HepG2 (cell line): ENCODE data around the gene FNBP1L. TPM values are rescaled to one million over a fixed set of nuclear protein-coding genes. Genes with fewer than 3 reads are reported as not detected.

ENCODE experiments used
- ATAC-seq: fragments of 200-7000 bp; cut with Tn5 transposase; 3 replicates; pipeline ENCODE4 v1.9.1; 2020; ENCODE audit warnings: mild to moderate bottlenecking, moderate library complexity
- BruUV-seq: library from RNA; stranded (reverse); fragments of 400-500 nt; replicated peaks from 2 replicates; lab custom pipeline; 2021; lab: Mats Ljungman, UMichigan
- CTCF ChIA-PET: fragments of 300-600 bp; formaldehyde crosslinking; extraction: SDS; loops from one replicate; lab custom pipeline; 2021; ENCODE audit warnings: low total read pairs, inconsistent platforms, low intra/inter-chr PET ratio; lab: Yijun Ruan, JAX
- POLR2A ChIA-PET: fragments of 350-600 bp; sonication (Branson Sonifier 250); formaldehyde crosslinking; loops from one replicate; lab custom pipeline; 2020; ENCODE audit warnings: antibody characterized with exemption, inconsistent platforms; lab: Yijun Ruan, JAX
- DNase-seq: peaks from one replicate; pipeline ENCODE4 v3.0.0-alpha.2; 2015; ENCODE audit warnings: low spot score
- FAIRE-seq: peaks from 3 replicates; lab custom pipeline; 2011; peaks lifted over from hg19 to GRCh38; lab: Jason Lieb, UNC
- H2AFZ ChIP-seq: one replicate; pipeline ENCODE4 v1.6.1; 2011; ENCODE audit warnings: low read length, inconsistent platforms
- H3K27ac ChIP-seq: fragments of 300-600 bp; 3 replicates; pipeline ENCODE4 v1.8.0; 2011; ENCODE audit warnings: mixed run types, mild to moderate bottlenecking, mixed read lengths, low read length, inconsistent platforms; ENCODE audit not compliant: insufficient read depth; ENCODE audit errors: extremely low read length
- H3K27me3 ChIP-seq, 2 experiments: fragments of 200-600 bp in 1 of 2; 2 replicates in 1 of 2; 3 replicates in 1 of 2; pipeline versions ENCODE4 v1.6.0 to v1.8.0; 2011; ENCODE audit warnings: low read length in 2 of 2, mild to moderate bottlenecking in 2 of 2, moderate library complexity in 2 of 2, inconsistent platforms in 1 of 2; ENCODE audit not compliant: insufficient read depth in 2 of 2, control insufficient read depth in 1 of 2
- H3K36me3 ChIP-seq, 2 experiments: fragments of 200-600 bp in 1 of 2; replicated peaks in 1 of 2; 2 replicates in 1 of 2; 3 replicates in 1 of 2; pipeline versions ENCODE4 v1.5.1 to v1.8.0; 2011; ENCODE audit warnings: low read length in 2 of 2, inconsistent platforms in 1 of 2; ENCODE audit not compliant: insufficient read depth in 2 of 2, control insufficient read depth in 1 of 2
- H3K4me1 ChIP-seq: 2 replicates; pipeline ENCODE4 v1.5.1; 2012; ENCODE audit warnings: low read length, inconsistent platforms; ENCODE audit not compliant: insufficient read depth
- H3K4me2 ChIP-seq: 2 replicates; pipeline ENCODE4 v1.6.0; 2011; ENCODE audit warnings: low read depth, low read length, inconsistent platforms
- H3K4me3 ChIP-seq, 3 experiments: fragments of 200-600 bp in 1 of 3; sonication (generic), shearing (Covaris generic) in 1 of 3; replicated peaks in 1 of 3; 2 replicates each; pipeline ENCODE4 v1.5.1; 2011 to 2016; ENCODE audit warnings: low read length in 3 of 3, inconsistent platforms in 2 of 3, low read depth in 2 of 3, mild to moderate bottlenecking in 2 of 3, control low read depth in 1 of 3, mixed read lengths in 1 of 3; ENCODE audit not compliant: insufficient read depth in 1 of 3
- H3K79me2 ChIP-seq: one replicate; pipeline ENCODE4 v1.6.1; 2011; ENCODE audit warnings: low read length, inconsistent platforms; ENCODE audit not compliant: insufficient read depth
- H3K9ac ChIP-seq: 2 replicates; pipeline ENCODE4 v1.6.0; 2011; ENCODE audit warnings: mild to moderate bottlenecking, low read depth, low read length, inconsistent platforms; ENCODE audit not compliant: insufficient read depth
- H3K9me3 ChIP-seq: 2 replicates; pipeline ENCODE4 v1.5.1; 2012; ENCODE audit warnings: mild to moderate bottlenecking, low read length
- H4K20me1 ChIP-seq: 2 replicates; pipeline ENCODE4 v1.6.0; 2011; ENCODE audit warnings: inconsistent platforms, mild to moderate bottlenecking, low read length, moderate library complexity; ENCODE audit not compliant: insufficient read depth
- ATF1 ChIP-seq: IDR thresholded peaks from 2 replicates; pipeline ENCODE4 v1.6.1; 2016; ENCODE audit warnings: mild to moderate bottlenecking, control low read depth
- ELF4 ChIP-seq: sonication (generic); formaldehyde crosslinking; IDR thresholded peaks from 2 replicates; pipeline ENCODE4 v1.5.0; 2020; ENCODE audit warnings: missing genetic modification reagents, mild to moderate bottlenecking, moderate library complexity, borderline replicate concordance
- HMGA1 ChIP-seq: sonication (generic); formaldehyde crosslinking; conservative IDR thresholded peaks from 2 replicates; pipeline ENCODE4 v1.4.0; 2020; ENCODE audit warnings: missing genetic modification reagents
- HOXA9 ChIP-seq: sonication (generic); formaldehyde crosslinking; IDR thresholded peaks from 2 replicates; pipeline ENCODE4 v1.8.1; 2022; ENCODE audit warnings: missing genetic modification reagents, mild to moderate bottlenecking, moderate library complexity, borderline replicate concordance
- NCOA1 ChIP-seq: sonication (generic); formaldehyde crosslinking; IDR thresholded peaks from 2 replicates; pipeline ENCODE4 v1.9.0; 2021; ENCODE audit warnings: missing genetic modification reagents
- SIN3A ChIP-seq: IDR thresholded peaks from 2 replicates; pipeline ENCODE4 v1.6.1; 2011; ENCODE audit warnings: low read depth, mild to moderate bottlenecking, control low read depth, low read length, borderline replicate concordance
- ZBTB44 ChIP-seq: sonication (generic); formaldehyde crosslinking; IDR thresholded peaks from 2 replicates; pipeline ENCODE4 v1.4.0; 2020; ENCODE audit warnings: missing genetic modification reagents
- ZNF274 ChIP-seq: sonication (generic); formaldehyde crosslinking; IDR thresholded peaks from 2 replicates; pipeline ENCODE4 v1.5.1; 2020; ENCODE audit warnings: mild to moderate bottlenecking, missing genetic modification reagents
- ZNF468 ChIP-seq: sonication (generic); formaldehyde crosslinking; IDR thresholded peaks from 2 replicates; pipeline ENCODE4 v1.8.0; 2022; ENCODE audit warnings: mild to moderate bottlenecking, moderate library complexity, missing genetic modification reagents
- ZNF800 ChIP-seq: sonication (generic); formaldehyde crosslinking; IDR thresholded peaks from 2 replicates; pipeline ENCODE4 v1.4.0; 2020; ENCODE audit warnings: missing genetic modification reagents
- WGBS: methylation state at CpG from one replicate; pipeline ENCODE4 v1.1.6; 2017; ENCODE audit warnings: low lambda C conversion rate; 5-methylcytosine and 5-hydroxymethylcytosine counted together
- in situ Hi-C: cut with HindIII; loops from 2 replicates; pipeline ENCODE4 v1.10.0; 2017; ENCODE audit warnings: low pct_unique_long_range_greater_than_20kb; ENCODE audit not compliant: extremely low pct_ligation_motif_present
- intact Hi-C: fragments of 100-400 bp; cut with micrococcal nuclease; formaldehyde crosslinking; loops from one replicate; pipeline ENCODE4 v1.10.0; 2022; ENCODE audit not compliant: unreplicated experiment
- polyA plus RNA-seq, 8 experiments: library from polyadenylated mRNA; depleted of rRNA in 3 of 8; stranded (reverse) in 7 of 8; unstranded in 1 of 8; fragments of >200 nt; fragmentation: Illumina TruSeq in 4 of 8; extraction: Trizol in 4 of 8; gene quantifications; 2 replicates each; pipeline versions ENCODE4 v1.2.1 to v1.2.3, GENCODE V29; 2011 to 2016; ENCODE audit warnings: low read depth in 4 of 8, missing spikeins in 1 of 8, mixed read lengths in 1 of 8; ENCODE audit not compliant: insufficient read depth in 1 of 8
- total RNA-seq, 5 experiments: library from RNA; depleted of rRNA; stranded (reverse); fragments of >200 nt; fragmentation: Illumina TruSeq; extraction: Trizol; gene quantifications; 2 replicates each; pipeline ENCODE4 v1.2.3, GENCODE V29; 2016; ENCODE audit warnings: low read depth in 1 of 5
- TF ChIP-seq, protein P1 (sequence below): sonication (generic); formaldehyde crosslinking; conservative IDR thresholded peaks from 2 replicates; pipeline ENCODE4 v1.8.1; 2023; ENCODE audit warnings: missing genetic modification reagents
- TF ChIP-seq, protein P2 (sequence below): sonication (generic); formaldehyde crosslinking; IDR thresholded peaks from 2 replicates; pipeline ENCODE4 v1.4.0; 2020; ENCODE audit warnings: mild to moderate bottlenecking, missing genetic modification reagents

Gene FNBP1L
- total and polyA plus RNA-seq, 2 of the 13 experiments (the other 11 are each of a cell fraction or from before 2014, with no cell fraction given): 24.1 to 27.1 TPM

DNA sequence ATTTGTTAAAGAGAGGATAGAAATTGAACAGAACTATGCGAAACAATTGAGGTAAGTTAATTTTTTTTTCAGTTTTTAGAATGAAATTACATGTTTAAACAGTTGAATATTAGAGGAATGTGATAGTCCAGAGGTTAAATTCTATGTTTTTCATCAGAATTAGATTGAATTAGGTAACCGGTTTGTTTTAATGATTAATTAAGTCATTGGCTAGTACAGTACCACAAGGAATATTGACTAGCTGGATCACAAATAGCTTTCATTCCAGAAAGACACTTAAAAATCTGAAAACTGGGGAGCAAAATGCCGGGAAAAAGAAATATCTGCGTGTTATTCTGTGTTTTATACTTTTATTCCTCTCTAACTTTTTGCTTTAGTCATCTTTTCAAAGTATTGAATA lies 51.6 kb downstream of the FNBP1L start:
- BruUV-seq: no TSS peak
- Histone ChIP-seq H3K36me3 (peaks cover 2 to 7% of the 10 kb centered on the region in 2 experiments; a peak in 4 of 5 replicates), H3K4me1 (no peaks in the 10 kb centered on the region), H3K4me2 (no peak overlapping the region), H3K27me3 (no peaks in the 10 kb centered on the region)
- POLR2A ChIA-PET: no interaction called here
- TF ChIP-seq ZNF468 (CRISPR knock-in tag): no peak
- TF ChIP-seq, protein P1, sequence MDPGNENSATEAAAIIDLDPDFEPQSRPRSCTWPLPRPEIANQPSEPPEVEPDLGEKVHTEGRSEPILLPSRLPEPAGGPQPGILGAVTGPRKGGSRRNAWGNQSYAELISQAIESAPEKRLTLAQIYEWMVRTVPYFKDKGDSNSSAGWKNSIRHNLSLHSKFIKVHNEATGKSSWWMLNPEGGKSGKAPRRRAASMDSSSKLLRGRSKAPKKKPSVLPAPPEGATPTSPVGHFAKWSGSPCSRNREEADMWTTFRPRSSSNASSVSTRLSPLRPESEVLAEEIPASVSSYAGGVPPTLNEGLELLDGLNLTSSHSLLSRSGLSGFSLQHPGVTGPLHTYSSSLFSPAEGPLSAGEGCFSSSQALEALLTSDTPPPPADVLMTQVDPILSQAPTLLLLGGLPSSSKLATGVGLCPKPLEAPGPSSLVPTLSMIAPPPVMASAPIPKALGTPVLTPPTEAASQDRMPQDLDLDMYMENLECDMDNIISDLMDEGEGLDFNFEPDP (CRISPR knock-in tag): no peak
- TF ChIP-seq HOXA9 (CRISPR knock-in tag): no peak
- no peak for TF ChIP-seq ZNF274 (CRISPR knock-in tag)
- TF ChIP-seq, all 625 proteins: peak for 0
- Histone ChIP-seq H3K9ac (no peak overlapping the region), H2AFZ (no peak overlapping the region), H3K4me3 (no peak overlapping the region), H3K79me2 (peaks cover 38% of the 10 kb centered on the region), H4K20me1 (no peaks in the 10 kb centered on the region), H3K27ac (no peak overlapping the region), H3K9me3 (no peaks in the 10 kb centered on the region)
- WGBS: 94% methylated on average over 4 of the region's 4 CpGs
- in situ Hi-C loops: no loop called here
- DNase-seq (no peak), ATAC-seq (no peak), FAIRE-seq (no peak)
- CTCF ChIA-PET: no interaction called here
- intact Hi-C loops: no loop called here

GRCh38 chr1:93500275-93500674 lies 52.4 kb downstream of the FNBP1L start:
- BruUV-seq: no TSS peak
- DNase-seq: no peak
- Histone ChIP-seq H3K9ac (no peak overlapping the region), H3K79me2 (peaks cover 33% of the 10 kb centered on the region), H2AFZ (no peak overlapping the region), H3K27ac (no peak overlapping the region), H3K9me3 (no peaks in the 10 kb centered on the region), H3K27me3 (no peaks in the 10 kb centered on the region), H3K36me3 (peaks cover 2 to 7% of the 10 kb centered on the region in 2 experiments; a peak in 4 of 5 replicates), H3K4me1 (no peaks in the 10 kb centered on the region), H3K4me3 (no peak overlapping the region), H4K20me1 (no peaks in the 10 kb centered on the region), H3K4me2 (no peak overlapping the region)
- ATAC-seq: no peak
- in situ Hi-C loops (no loop called here), intact Hi-C loops (no loop called here)
- CTCF ChIA-PET: no interaction called here
- FAIRE-seq: no peak
- 93% methylated on average over 2 of the region's 2 CpGs for WGBS
- POLR2A ChIA-PET: no interaction called here
- TF ChIP-seq SIN3A (no peak), ELF4 (no peak), ZBTB44 (CRISPR knock-in tag) (no peak), NCOA1 (CRISPR knock-in tag) (no peak), HMGA1 (no peak), ATF1 (CRISPR knock-in tag) (no peak), ZNF800 (CRISPR knock-in tag) (no peak)
- TF ChIP-seq, protein P2, sequence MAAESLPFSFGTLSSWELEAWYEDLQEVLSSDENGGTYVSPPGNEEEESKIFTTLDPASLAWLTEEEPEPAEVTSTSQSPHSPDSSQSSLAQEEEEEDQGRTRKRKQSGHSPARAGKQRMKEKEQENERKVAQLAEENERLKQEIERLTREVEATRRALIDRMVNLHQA: no peak
